Stimulated activated naive CD8-positive, alpha-beta T cell treated with anti-CD3 and anti-CD28 coated beads, Interleukin-15, amount 100 ng/mL, for 72 hours (primary cell): ENCODE measurements around the gene FER.
"Not testable (repeated sequence)": the region's sequence is repeated elsewhere in the genome, so short reads cannot be mapped to it uniquely, and the experiment has no call there.

Experiments used
- ATAC-seq: fragments of 150-1000 bp; cut with Tn5 transposase; 2 replicates; pipeline ENCODE4 v1.10.0; 2021; ENCODE audit warnings: mild to moderate bottlenecking, moderate library complexity
- DNase-seq, 2 donors: peaks; one replicate each; pipeline ENCODE4 v3.0.0; 2021 to 2022
- H3K27ac Mint-ChIP-seq, 2 donors: one replicate each; pipeline ENCODE4 v1.8.0; 2022; ENCODE audit warnings: mild to moderate bottlenecking in 2 of 2, mixed read lengths in 2 of 2, moderate library complexity in 2 of 2
- H3K27me3 Mint-ChIP-seq: one replicate; pipeline ENCODE4 v1.8.0; 2022; ENCODE audit warnings: mixed read lengths
- H3K4me1 Mint-ChIP-seq: one replicate; pipeline ENCODE4 v1.8.0; 2022; ENCODE audit warnings: mild to moderate bottlenecking, mixed read lengths
- H3K4me3 Mint-ChIP-seq, 2 donors: one replicate each; pipeline ENCODE4 v1.8.0; 2022; ENCODE audit warnings: mild to moderate bottlenecking in 2 of 2, mixed read lengths in 2 of 2, moderate library complexity in 1 of 2
- H3K9me3 Mint-ChIP-seq, 2 donors: one replicate each; pipeline ENCODE4 v1.8.0; 2022; ENCODE audit warnings: mixed read lengths in 2 of 2

Gene FER

DNA sequence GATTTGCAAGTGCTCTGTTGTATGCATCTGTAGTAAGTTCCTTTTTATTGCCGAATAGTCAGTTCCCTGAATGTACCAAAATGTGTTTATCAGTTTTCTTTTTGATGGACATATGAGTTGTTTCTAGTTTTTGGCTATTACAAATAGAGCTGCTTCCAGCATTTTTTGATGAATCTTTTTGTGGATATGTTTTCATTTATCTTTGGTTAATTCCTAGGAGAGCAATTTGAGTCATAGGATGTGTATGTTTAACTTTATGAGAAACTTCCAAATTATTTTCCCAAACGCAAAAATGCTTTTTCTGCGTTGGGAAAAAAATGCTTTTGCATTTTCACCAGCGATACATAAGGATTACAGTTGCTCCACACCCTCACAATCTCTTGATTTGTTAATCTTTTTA, 287.7 kb downstream of the FER start:
- DNase-seq (no peak), ATAC-seq (no peak)
- H3K27ac Mint-ChIP-seq, result no peak overlapping the region
- H3K9me3 Mint-ChIP-seq, result no peaks in the 10 kb centered on the region
- H3K4me1 Mint-ChIP-seq, result no peaks in the 10 kb centered on the region
- H3K27me3 Mint-ChIP-seq, result no peaks in the 10 kb centered on the region
- H3K4me3 Mint-ChIP-seq, result no peak overlapping the region

DNA sequence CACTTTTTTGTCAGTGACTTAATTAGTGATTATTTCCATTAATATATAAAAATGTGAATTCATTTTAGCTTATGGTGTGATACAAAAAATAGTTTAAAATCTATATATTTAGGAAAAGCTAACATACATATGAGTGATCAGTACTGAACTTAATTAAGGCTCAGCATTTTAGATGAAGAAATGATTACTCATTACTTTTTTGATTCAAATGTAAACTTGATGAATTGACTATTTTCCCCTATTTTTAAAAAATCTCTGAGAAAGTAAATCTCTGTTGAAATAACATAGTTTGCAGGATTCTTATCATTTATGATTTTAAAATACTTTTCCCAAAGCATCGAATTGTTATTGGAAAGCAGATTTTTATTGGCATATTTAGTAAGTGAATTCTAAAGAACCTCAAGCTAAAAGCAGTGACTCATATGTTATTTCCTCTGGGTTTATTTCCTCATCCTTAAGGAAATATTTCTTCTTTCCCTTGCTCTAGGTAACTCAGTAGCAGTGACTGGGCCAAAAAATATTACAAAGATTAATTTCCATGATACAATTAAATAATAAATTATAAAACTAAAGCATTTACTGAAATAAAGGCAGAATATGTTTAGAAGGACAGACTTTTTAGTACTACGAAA, 290.6 kb downstream of the FER start:
- H3K27me3 Mint-ChIP-seq, result no peaks in the 10 kb centered on the region

DNA sequence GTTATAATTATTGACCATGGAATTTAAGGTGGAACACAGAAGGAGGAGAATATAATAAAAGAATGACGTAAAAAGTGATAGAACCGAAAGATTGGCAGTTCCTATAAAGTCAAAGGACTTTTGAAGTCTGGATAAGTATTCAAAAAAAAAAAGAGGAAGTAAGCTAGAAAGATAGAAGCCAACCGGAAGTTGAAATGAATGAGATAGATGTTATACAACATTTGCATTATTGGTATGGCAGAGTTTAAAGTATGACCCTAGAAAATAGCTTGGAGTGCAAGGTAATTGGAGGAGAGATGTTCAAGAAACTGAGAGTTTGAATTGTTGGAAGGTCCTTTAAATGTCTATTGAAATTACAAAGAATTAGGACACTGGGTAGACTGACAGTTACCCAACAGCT, 293.6 kb downstream of the FER start:
- no peaks in the 10 kb centered on the region for H3K9me3 Mint-ChIP-seq
- ATAC-seq (no peak), DNase-seq (no peak)
- no peaks in the 10 kb centered on the region for H3K4me1 Mint-ChIP-seq
- H3K4me3 Mint-ChIP-seq, result no peak overlapping the region
- no peaks in the 10 kb centered on the region for H3K27me3 Mint-ChIP-seq
- H3K27ac Mint-ChIP-seq, result no peak overlapping the region

More for the DNA sequence above, 290.6 kb downstream of the FER start:
- Mint-ChIP-seq H3K9me3 (no peaks in the 10 kb centered on the region), H3K27ac (no peak overlapping the region), H3K4me1 (no peaks in the 10 kb centered on the region), H3K4me3 (no peak overlapping the region)
- ATAC-seq (no peak), DNase-seq (no peak)

DNA sequence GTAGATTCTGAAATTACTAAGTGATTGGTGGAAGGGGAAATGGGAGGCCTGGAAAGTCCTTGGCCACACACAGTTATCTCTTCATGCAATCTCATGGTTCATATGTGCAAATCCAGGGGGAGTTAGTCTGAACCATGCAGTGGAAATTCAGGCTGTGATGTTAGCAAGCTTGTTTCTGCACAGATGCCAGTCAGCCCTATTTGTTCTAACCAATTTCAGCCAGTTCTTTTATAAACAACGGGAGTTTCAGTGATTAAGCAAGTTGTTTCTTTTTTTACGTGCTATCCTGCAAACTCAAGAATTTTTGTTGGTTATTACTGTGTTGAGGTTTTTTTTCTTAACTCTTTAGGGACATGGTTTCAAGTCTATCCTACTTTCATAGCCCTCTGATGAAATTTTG, 298.0 kb downstream of the FER start:
- ATAC-seq, result no peak
- Mint-ChIP-seq H3K4me3 (no peak overlapping the region), H3K27ac (no peak overlapping the region), H3K4me1 (no peaks in the 10 kb centered on the region), H3K9me3 (no peaks in the 10 kb centered on the region), H3K27me3 (no peaks in the 10 kb centered on the region)
- DNase-seq, result no peak

DNA sequence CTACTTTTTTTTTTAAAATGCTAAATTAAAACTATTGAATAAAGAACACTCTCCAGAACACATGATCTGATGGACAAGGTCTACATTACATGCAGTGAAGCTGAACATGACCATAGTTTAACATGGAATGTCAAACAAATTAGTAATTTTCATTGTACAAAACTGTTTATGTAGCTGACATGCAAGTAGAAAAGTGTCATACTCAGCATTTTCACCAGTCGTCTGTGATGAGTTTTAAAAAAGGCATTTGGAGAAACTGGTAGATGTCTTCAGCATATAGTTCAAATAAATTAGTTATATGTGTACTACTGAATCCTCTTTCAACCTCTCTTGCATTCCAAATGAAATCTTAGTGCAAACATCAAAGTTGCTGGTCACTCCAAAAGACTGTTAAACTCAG, 301.9 kb downstream of the FER start:
- Mint-ChIP-seq H3K4me1 (no peaks in the 10 kb centered on the region), H3K27me3 (no peaks in the 10 kb centered on the region), H3K27ac (no peak overlapping the region), H3K9me3 (no peaks in the 10 kb centered on the region), H3K4me3 (no peak overlapping the region)
- DNase-seq, result no peak
- ATAC-seq, result no peak

GRCh38 chr5:109050321-109050720, 302.6 kb downstream of the FER start:
- ATAC-seq, DNase-seq: not testable (repeated sequence)

GRCh38 chr5:109052216-109052615, 304.5 kb downstream of the FER start:
- H3K27me3 Mint-ChIP-seq, H3K4me3 Mint-ChIP-seq, H3K9me3 Mint-ChIP-seq, H3K27ac Mint-ChIP-seq, DNase-seq, H3K4me1 Mint-ChIP-seq, ATAC-seq: not testable (repeated sequence)

More at GRCh38 chr5:109050321-109050720, 302.6 kb downstream of the FER start:
- H3K4me1 Mint-ChIP-seq, H3K27ac Mint-ChIP-seq, H3K9me3 Mint-ChIP-seq, H3K4me3 Mint-ChIP-seq, H3K27me3 Mint-ChIP-seq: not testable (repeated sequence)

GRCh38 chr5:109053995-109054417, 306.3 kb downstream of the FER start:
- Mint-ChIP-seq H3K4me3 (no peak overlapping the region), H3K9me3 (no peaks in the 10 kb centered on the region), H3K4me1 (no peaks in the 10 kb centered on the region), H3K27ac (no peak overlapping the region), H3K27me3 (no peaks in the 10 kb centered on the region)
- no peak for ATAC-seq
- DNase-seq, result no peak

- no peaks in the 10 kb centered on the region for H3K27me3 Mint-ChIP-seq
- ATAC-seq (no peak), DNase-seq (no peak)
- H3K9me3 Mint-ChIP-seq, result no peaks in the 10 kb centered on the region
- H3K27ac Mint-ChIP-seq, result no peak overlapping the region
- no peaks in the 10 kb centered on the region for H3K4me1 Mint-ChIP-seq
- no peak overlapping the region for H3K4me3 Mint-ChIP-seq
Observed at GRCh38 chr5:109060378-109061025, 312.8 kb downstream of the FER start.

DNA sequence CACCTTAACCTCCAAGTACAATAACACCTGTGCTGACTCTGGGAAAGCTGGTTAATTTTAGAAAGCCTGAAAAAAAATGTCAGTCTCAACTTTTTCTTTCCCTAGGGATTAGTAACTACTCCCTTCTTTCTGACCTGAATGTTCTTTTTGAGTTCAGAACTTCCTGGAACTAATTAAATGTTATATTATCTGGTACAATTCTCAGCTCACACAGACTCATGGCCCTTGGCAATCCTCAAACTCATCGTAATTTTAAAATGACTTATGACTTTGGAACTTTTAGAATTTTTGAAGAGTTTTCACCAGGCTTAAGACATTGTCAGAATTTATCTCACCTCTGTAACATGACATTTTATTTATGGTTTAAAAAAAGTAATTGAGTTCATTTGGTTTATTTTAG, 315.0 kb downstream of the FER start:
- DNase-seq, result no peak
- Mint-ChIP-seq H3K9me3 (no peaks in the 10 kb centered on the region), H3K27me3 (no peaks in the 10 kb centered on the region), H3K4me1 (no peaks in the 10 kb centered on the region), H3K4me3 (no peak overlapping the region), H3K27ac (no peak overlapping the region)
- no peak for ATAC-seq

GRCh38 chr5:109063223-109063622, 315.5 kb downstream of the FER start:
- H3K27me3 Mint-ChIP-seq, result no peaks in the 10 kb centered on the region
- ATAC-seq, result no peak
- no peak overlapping the region for H3K4me3 Mint-ChIP-seq
- no peak overlapping the region for H3K27ac Mint-ChIP-seq
- H3K4me1 Mint-ChIP-seq, result no peaks in the 10 kb centered on the region
- no peaks in the 10 kb centered on the region for H3K9me3 Mint-ChIP-seq
- DNase-seq, result no peak

- H3K4me1 Mint-ChIP-seq, result no peaks in the 10 kb centered on the region
Observed at GRCh38 chr5:109076741-109077140, 329.0 kb downstream of the FER start.

DNA sequence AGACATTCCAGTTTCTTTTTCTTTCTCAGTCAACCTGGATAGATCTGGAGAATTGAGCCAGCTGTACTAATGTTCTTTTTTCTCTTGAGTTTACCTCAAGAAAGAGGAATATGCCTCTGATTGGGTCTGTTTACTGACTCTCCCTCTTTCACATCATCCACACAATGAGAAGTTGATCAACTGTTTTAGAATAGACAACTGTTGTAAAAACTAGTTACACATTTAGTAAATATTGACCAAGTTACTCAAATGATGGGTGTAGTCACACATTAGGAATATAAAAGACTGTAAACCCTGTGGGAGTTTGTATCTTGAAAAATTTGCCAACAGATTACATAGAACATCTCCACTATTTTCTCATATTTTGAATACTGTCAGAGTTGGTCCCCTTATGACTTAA, 330.8 kb downstream of the FER start:
- ATAC-seq (no peak), DNase-seq (no peak)
- H3K4me3 Mint-ChIP-seq, result no peak overlapping the region
- H3K27ac Mint-ChIP-seq, result no peak overlapping the region
- H3K4me1 Mint-ChIP-seq, result no peaks in the 10 kb centered on the region
- no peaks in the 10 kb centered on the region for H3K9me3 Mint-ChIP-seq
- no peaks in the 10 kb centered on the region for H3K27me3 Mint-ChIP-seq

More at GRCh38 chr5:109076741-109077140, 329.0 kb downstream of the FER start:
- no peaks in the 10 kb centered on the region for H3K9me3 Mint-ChIP-seq
- H3K4me3 Mint-ChIP-seq, result no peak overlapping the region
- DNase-seq, result no peak
- H3K27ac Mint-ChIP-seq, result no peak overlapping the region
- no peak for ATAC-seq
- H3K27me3 Mint-ChIP-seq, result no peaks in the 10 kb centered on the region

DNA sequence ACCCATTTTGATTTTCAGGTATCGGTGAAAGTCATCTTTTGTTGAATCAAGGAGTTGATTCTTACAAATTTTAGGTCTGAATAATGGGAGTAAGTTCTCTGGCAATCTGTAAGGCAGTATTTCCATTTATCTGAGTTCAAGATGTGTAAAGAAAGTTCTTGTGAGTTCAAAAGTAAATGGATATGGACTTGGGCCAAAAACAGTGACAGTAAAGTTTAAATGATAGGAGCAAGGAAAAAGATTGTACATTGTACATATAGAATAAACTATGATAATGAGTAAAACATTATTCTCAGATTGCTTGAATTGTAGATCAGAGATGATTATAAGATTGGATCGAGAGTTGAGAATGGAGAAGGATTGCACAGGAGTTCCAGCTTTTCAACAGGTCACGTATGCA, 332.8 kb downstream of the FER start:
- DNase-seq, result no peak
- Mint-ChIP-seq H3K9me3 (no peaks in the 10 kb centered on the region), H3K4me1 (no peaks in the 10 kb centered on the region), H3K4me3 (no peak overlapping the region), H3K27me3 (no peaks in the 10 kb centered on the region), H3K27ac (no peak overlapping the region)
- ATAC-seq, result no peak

DNA sequence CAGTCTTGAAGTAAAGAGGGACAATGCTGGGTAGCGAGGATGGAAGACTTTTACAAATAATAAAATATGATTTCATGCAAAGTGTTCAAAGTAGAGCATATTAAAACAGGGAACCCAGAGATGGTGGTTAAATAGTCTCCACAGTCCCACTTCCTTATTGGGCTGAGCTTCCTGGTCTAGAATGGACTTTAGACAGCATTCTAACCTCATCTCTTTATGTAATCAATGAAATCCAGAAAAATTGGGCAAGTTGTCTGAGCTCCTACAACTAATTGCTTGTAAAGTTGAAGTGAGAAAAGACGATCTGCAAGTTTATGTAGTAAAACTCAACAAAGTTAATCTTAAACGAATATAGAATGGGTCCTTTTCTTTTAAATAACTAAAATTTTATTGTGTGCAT, 333.2 kb downstream of the FER start:
- Mint-ChIP-seq H3K27ac (no peak overlapping the region), H3K27me3 (no peaks in the 10 kb centered on the region), H3K4me3 (no peak overlapping the region), H3K9me3 (no peaks in the 10 kb centered on the region), H3K4me1 (no peaks in the 10 kb centered on the region)
- ATAC-seq, result no peak
- DNase-seq, result no peak

DNA sequence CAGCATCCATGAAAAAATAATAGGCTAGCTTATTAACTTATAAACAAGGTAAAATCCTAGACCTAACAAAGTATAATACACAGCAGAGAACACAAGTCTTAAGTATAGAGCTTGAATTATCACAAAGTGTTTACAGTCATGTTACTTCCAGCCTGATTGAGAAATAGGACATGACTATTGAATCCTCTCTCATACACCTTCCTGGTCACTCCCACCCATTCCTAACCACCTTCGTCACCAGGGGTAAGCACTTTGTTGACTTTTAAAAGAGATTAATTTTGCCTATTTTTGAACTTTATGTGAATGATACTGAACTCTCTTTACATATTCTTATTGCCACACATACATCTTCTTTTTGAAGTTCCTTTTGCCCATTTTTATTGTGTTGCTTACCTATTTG, 336.2 kb downstream of the FER start:
- Mint-ChIP-seq H3K4me1 (no peaks in the 10 kb centered on the region), H3K4me3 (no peak overlapping the region), H3K27me3 (no peaks in the 10 kb centered on the region), H3K9me3 (no peaks in the 10 kb centered on the region), H3K27ac (no peak overlapping the region)
- ATAC-seq (no peak), DNase-seq (no peak)

DNA sequence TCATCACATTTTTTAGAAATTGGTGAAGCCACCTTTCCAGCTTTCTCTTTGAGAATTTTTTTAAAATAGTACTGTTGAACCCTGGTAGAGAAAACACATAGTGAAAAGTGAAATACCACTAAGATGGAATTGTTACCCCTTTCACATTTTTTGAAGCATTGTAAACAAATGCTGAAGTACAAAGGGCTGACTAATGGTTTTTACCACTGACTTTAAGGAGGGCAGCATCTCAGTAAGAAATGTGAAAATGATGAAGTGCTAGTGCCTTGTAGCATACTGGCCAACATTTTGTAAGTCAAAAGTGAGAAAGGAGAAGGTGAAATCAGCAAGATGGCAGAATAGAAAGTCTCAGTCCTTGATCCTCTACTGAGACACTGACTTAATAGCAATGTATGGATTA, 341.5 kb downstream of the FER start:
- Mint-ChIP-seq H3K4me1 (no peaks in the 10 kb centered on the region), H3K4me3 (no peak overlapping the region), H3K27me3 (no peaks in the 10 kb centered on the region), H3K27ac (no peak overlapping the region), H3K9me3 (peaks cover 7 to 9% of the 10 kb centered on the region in 2 donors)
- no peak for DNase-seq
- ATAC-seq, result no peak
